Endothelial cell of umbilical vein (primary cell): ENCODE results near the gene MACROD2. TPM values are rescaled to one million over a fixed set of nuclear protein-coding genes. Genes with fewer than 3 reads are reported as not detected.

Source experiments
- BruUV-seq: library from RNA; stranded (reverse); fragments of 400-500 nt; replicated peaks from 2 replicates; lab custom pipeline; 2021; lab: Mats Ljungman, UMichigan
- CTCF ChIA-PET: fragments of 300-600, 350-600 bp; sonication (Branson Sonifier 250); formaldehyde crosslinking; loops from one replicate; lab custom pipeline; 2021; ENCODE audit warnings: antibody characterized with exemption, inconsistent platforms; lab: Charles Lee
- POLR2A ChIA-PET: fragments of 300-600, 350-600 bp; sonication (Branson Sonifier 250); formaldehyde crosslinking; loops from one replicate; lab custom pipeline; 2021; ENCODE audit warnings: antibody characterized with exemption, inconsistent platforms; lab: Charles Lee
- DNase-seq: peaks from one replicate; pipeline ENCODE4 v3.0.0-alpha.2; 2011; ENCODE audit warnings: low read depth, low spot score
- FAIRE-seq: peaks from 2 replicates; lab custom pipeline; 2011; peaks lifted over from hg19 to GRCh38; lab: Jason Lieb, UNC
- H2AFZ ChIP-seq: 2 replicates; pipeline ENCODE4 v1.6.0; 2012; ENCODE audit warnings: low read depth, low read length, control low read depth, inconsistent platforms
- H3K27ac ChIP-seq: 2 replicates; pipeline ENCODE4 v1.5.1; 2011; ENCODE audit warnings: low read depth, mild to moderate bottlenecking, control low read depth, low read length, moderate library complexity; ENCODE audit not compliant: insufficient read depth
- H3K27me3 ChIP-seq, 2 experiments: 2 replicates each; pipeline versions ENCODE4 v1.6.0 to v1.6.1; 2011; ENCODE audit warnings: low read length in 2 of 2, mixed read lengths in 1 of 2; ENCODE audit not compliant: control insufficient read depth in 2 of 2, insufficient read depth in 2 of 2
- H3K36me3 ChIP-seq, 2 experiments: 2 replicates in 1 of 2; 3 replicates in 1 of 2; pipeline ENCODE4 v1.5.1; 2011; ENCODE audit warnings: low read length in 2 of 2, mild to moderate bottlenecking in 1 of 2, moderate library complexity in 1 of 2; ENCODE audit not compliant: control insufficient read depth in 2 of 2, insufficient read depth in 2 of 2; ENCODE audit errors: extremely low read depth in 1 of 2
- H3K4me1 ChIP-seq: 3 replicates; pipeline ENCODE4 v1.5.1; 2011; ENCODE audit warnings: mild to moderate bottlenecking, low read length; ENCODE audit not compliant: control insufficient read depth, insufficient read depth; ENCODE audit errors: extremely low read depth
- H3K4me2 ChIP-seq: 2 replicates; pipeline ENCODE4 v1.6.1; 2011; ENCODE audit warnings: low read length, control low read depth, mixed read lengths; ENCODE audit not compliant: insufficient read depth
- H3K4me3 ChIP-seq, 3 experiments: fragments of 200-600 bp in 1 of 3; sonication (generic), shearing (Covaris generic) in 1 of 3; replicated peaks in 1 of 3; 2 replicates each; pipeline ENCODE4 v1.5.1; 2011 to 2016; ENCODE audit warnings: control low read depth in 3 of 3, low read length in 3 of 3, mild to moderate bottlenecking in 2 of 3, inconsistent platforms in 1 of 3, low read depth in 1 of 3, moderate library complexity in 1 of 3; ENCODE audit not compliant: insufficient read depth in 1 of 3
- H3K79me2 ChIP-seq: 2 replicates; pipeline ENCODE4 v1.6.0; 2012; ENCODE audit warnings: low read length, inconsistent platforms; ENCODE audit not compliant: control insufficient read depth, insufficient read depth
- H3K9ac ChIP-seq: replicated peaks from 2 replicates; pipeline ENCODE3; 2011; ENCODE audit warnings: low read length, control low read depth; ENCODE audit not compliant: insufficient read depth; ENCODE audit errors: extremely low read depth
- H3K9me1 ChIP-seq: replicated peaks from 3 replicates; pipeline ENCODE4 v1.6.0; 2011; ENCODE audit warnings: mild to moderate bottlenecking, low read length; ENCODE audit not compliant: control insufficient read depth, insufficient read depth; ENCODE audit errors: extremely low read depth
- H3K9me3 ChIP-seq: replicated peaks from 2 replicates; pipeline ENCODE4 v1.5.1; 2012; ENCODE audit warnings: low read length, inconsistent platforms; ENCODE audit not compliant: control insufficient read depth, insufficient read depth
- H4K20me1 ChIP-seq: replicated peaks from 2 replicates; pipeline ENCODE3; 2011; ENCODE audit warnings: mild to moderate bottlenecking, low read length; ENCODE audit not compliant: control insufficient read depth, insufficient read depth; ENCODE audit errors: extremely low read depth
- CTCF ChIP-seq, 2 donors: IDR thresholded peaks; 1 replicate in 1 of 2; 2 replicates in 1 of 2; pipeline ENCODE4 v1.5.1; 2011; ENCODE audit warnings: low read length in 2 of 2, mild to moderate bottlenecking in 2 of 2, moderate library complexity in 2 of 2, control low read depth in 1 of 2, inconsistent platforms in 1 of 2, low read depth in 1 of 2; ENCODE audit not compliant: insufficient read depth in 1 of 2; ENCODE audit errors: extremely low read depth in 1 of 2
- EZH2 ChIP-seq: IDR thresholded peaks from 2 replicates; pipeline ENCODE4 v1.6.1; 2012; ENCODE audit warnings: borderline replicate concordance, low read depth, mild to moderate bottlenecking, moderate library complexity, low read length, inconsistent platforms; ENCODE audit not compliant: severe bottlenecking
- FOS ChIP-seq: IDR thresholded peaks from 2 replicates; pipeline ENCODE4 v1.6.1; 2011; ENCODE audit warnings: mild to moderate bottlenecking, low read length, moderate library complexity, borderline replicate concordance; ENCODE audit not compliant: insufficient read depth
- GATA2 ChIP-seq: IDR thresholded peaks from 2 replicates; pipeline ENCODE4 v1.7.0; 2011; ENCODE audit warnings: low read depth, mild to moderate bottlenecking, moderate library complexity, mixed read lengths, low read length; ENCODE audit not compliant: insufficient read length, insufficient read depth
- JUN ChIP-seq: IDR thresholded peaks from 2 replicates; pipeline ENCODE4 v1.6.1; 2011; ENCODE audit warnings: borderline replicate concordance, low read depth; ENCODE audit not compliant: insufficient read length, insufficient read depth
- MAX ChIP-seq: IDR thresholded peaks from 2 replicates; pipeline ENCODE4 v1.6.1; 2011; ENCODE audit not compliant: insufficient read depth, insufficient read length
- MYC ChIP-seq: IDR thresholded peaks from one replicate; pipeline ENCODE4 v1.6.1; 2011; ENCODE audit warnings: mild to moderate bottlenecking, low read depth, low read length
- POLR2A ChIP-seq: IDR thresholded peaks from 2 replicates; pipeline ENCODE4 v1.6.1; 2012; ENCODE audit warnings: low read depth, mild to moderate bottlenecking, control low read depth, low read length
- POLR2AphosphoS5 ChIP-seq: IDR thresholded peaks from 2 replicates; pipeline ENCODE4 v1.6.1; 2012; ENCODE audit warnings: low read depth, mild to moderate bottlenecking, control low read depth, low read length, moderate library complexity; ENCODE audit not compliant: insufficient read depth
- dilution Hi-C: fragments of 300-500 bp; cut with MboI; formaldehyde crosslinking; loops from one replicate; pipeline ENCODE4 v1.15.0; 2019; ENCODE audit warnings: low sequenced_read_pairs; ENCODE audit not compliant: extremely low pct_ligation_motif_present
- intact Hi-C: fragments of 100-400 bp; cut with micrococcal nuclease; formaldehyde crosslinking; loops from one replicate; pipeline ENCODE4 v1.10.0; 2022
- polyA plus RNA-seq, 4 experiments: library from polyadenylated mRNA; depleted of rRNA in 3 of 4; stranded (reverse) in 3 of 4; unstranded in 1 of 4; fragments of >200 nt; gene quantifications; 2 replicates each; pipeline versions ENCODE4 v1.2.1 to v1.2.3, GENCODE V29; 2011 to 2012; ENCODE audit warnings: missing spikeins in 1 of 4
- total RNA-seq: library from RNA; stranded (reverse); gene quantifications from 2 replicates; pipeline ENCODE4 v1.2.3, GENCODE V29; 2021

Gene MACROD2
- total and polyA plus RNA-seq, 2 donors (not counting 3 experiments of a cell fraction or from before 2014, with no cell fraction given) = 0.11 to 0.73 TPM

GRCh38 chr20:14033310-14033709, 38.0 kb downstream of the MACROD2 start:
- no peak for DNase-seq
- Histone ChIP-seq H3K79me2 (no peaks in the 10 kb centered on the region), H3K27me3 (no peaks in the 10 kb centered on the region), H3K4me1 (no peaks in the 10 kb centered on the region), H3K9ac (no peak overlapping the region), H2AFZ (no peak overlapping the region), H3K4me2 (no peak overlapping the region), H3K36me3 (no peaks in the 10 kb centered on the region), H3K9me1 (no peaks in the 10 kb centered on the region), H3K4me3 (no peak overlapping the region), H3K9me3 (no peaks in the 10 kb centered on the region), H4K20me1 (no peaks in the 10 kb centered on the region), H3K27ac (no peak overlapping the region)
- no TSS peak for BruUV-seq
- CTCF ChIA-PET = no interaction called here
- dilution Hi-C loops (no loop called here), intact Hi-C loops (no loop called here)
- POLR2A ChIA-PET = no interaction called here
- no peak for FAIRE-seq
- TF ChIP-seq EZH2 (no peak), MAX (no peak), POLR2AphosphoS5 (no peak), GATA2 (no peak)

GRCh38 chr20:14036567-14036966, 41.3 kb downstream of the MACROD2 start:
- H3K4me2 ChIP-seq = no peak overlapping the region
- FAIRE-seq = no peak
- ChIA-PET CTCF (no interaction called here), POLR2A (no interaction called here)
- no peaks in the 10 kb centered on the region for H3K79me2 ChIP-seq
- H3K9me1 ChIP-seq = no peaks in the 10 kb centered on the region
- dilution Hi-C loops (no loop called here), intact Hi-C loops (no loop called here)
- no peak overlapping the region for H2AFZ ChIP-seq
- no peak overlapping the region for H3K27ac ChIP-seq
- no peaks in the 10 kb centered on the region for H3K4me1 ChIP-seq
- BruUV-seq = no TSS peak
- H3K36me3 ChIP-seq = no peaks in the 10 kb centered on the region
- TF ChIP-seq MAX (no peak), POLR2A (no peak), JUN (no peak), FOS (no peak), MYC (no peak), CTCF (IDR thresholded peaks at IDR 0.05; ENCODE audit: extremely low read depth in 1 of 2, insufficient read depth in 1 of 2, low read depth in 1 of 2, low read length in 2 of 2) (no peak), GATA2 (no peak), EZH2 (no peak)
- DNase-seq = no peak
- no peaks in the 10 kb centered on the region for H3K9me3 ChIP-seq
- H3K4me3 ChIP-seq = no peak overlapping the region
- no peaks in the 10 kb centered on the region for H4K20me1 ChIP-seq
- H3K27me3 ChIP-seq = no peaks in the 10 kb centered on the region
- H3K9ac ChIP-seq = no peak overlapping the region
